PFSK-1 (cell line): Measurements from ENCODE around the gene NEUROG1.

ENCODE experiments used
- REST ChIP-seq, 2 experiments: IDR thresholded peaks; 2 replicates each; pipeline versions ENCODE4 v1.6.1 to v1.8.0; 2011 to 2012; ENCODE audit warnings: low read depth in 2 of 2, low read length in 2 of 2, control low read depth in 1 of 2, inconsistent platforms in 1 of 2, mild to moderate bottlenecking in 1 of 2, moderate library complexity in 1 of 2; ENCODE audit not compliant: insufficient read depth in 1 of 2
- SIN3A ChIP-seq: IDR thresholded peaks from 2 replicates; pipeline ENCODE4 v1.6.1; 2012; ENCODE audit warnings: mild to moderate bottlenecking, low read length, moderate library complexity, borderline replicate concordance; ENCODE audit not compliant: insufficient read depth
- TAF1 ChIP-seq: IDR thresholded peaks from 2 replicates; pipeline ENCODE4 v1.6.1; 2012; ENCODE audit warnings: low read length, control low read depth, borderline replicate concordance; ENCODE audit not compliant: insufficient read depth

GRCh38 chr5:135488727-135489465 is 46.9 kb downstream of the NEUROG1 start:
- no peak for TF ChIP-seq SIN3A
- no peak for TF ChIP-seq REST (IDR thresholded peaks at IDR 0.05; ENCODE audit: insufficient read depth in 1 of 2, low read depth in 2 of 2, low read length in 2 of 2)
- TF ChIP-seq TAF1, result no peak
